ENCODE results near the gene ACVRL1. TPM values are rescaled to one million over a fixed set of nuclear protein-coding genes. Genes with fewer than 3 reads are reported as not detected.

Gene ACVRL1
- total and polyA plus RNA-seq, 9 of the 15 experiments (the other 6 are each of a cell fraction or from before 2014, with no cell fraction given) = 0.07 to 1.4 (median 0.30) TPM

DNA sequence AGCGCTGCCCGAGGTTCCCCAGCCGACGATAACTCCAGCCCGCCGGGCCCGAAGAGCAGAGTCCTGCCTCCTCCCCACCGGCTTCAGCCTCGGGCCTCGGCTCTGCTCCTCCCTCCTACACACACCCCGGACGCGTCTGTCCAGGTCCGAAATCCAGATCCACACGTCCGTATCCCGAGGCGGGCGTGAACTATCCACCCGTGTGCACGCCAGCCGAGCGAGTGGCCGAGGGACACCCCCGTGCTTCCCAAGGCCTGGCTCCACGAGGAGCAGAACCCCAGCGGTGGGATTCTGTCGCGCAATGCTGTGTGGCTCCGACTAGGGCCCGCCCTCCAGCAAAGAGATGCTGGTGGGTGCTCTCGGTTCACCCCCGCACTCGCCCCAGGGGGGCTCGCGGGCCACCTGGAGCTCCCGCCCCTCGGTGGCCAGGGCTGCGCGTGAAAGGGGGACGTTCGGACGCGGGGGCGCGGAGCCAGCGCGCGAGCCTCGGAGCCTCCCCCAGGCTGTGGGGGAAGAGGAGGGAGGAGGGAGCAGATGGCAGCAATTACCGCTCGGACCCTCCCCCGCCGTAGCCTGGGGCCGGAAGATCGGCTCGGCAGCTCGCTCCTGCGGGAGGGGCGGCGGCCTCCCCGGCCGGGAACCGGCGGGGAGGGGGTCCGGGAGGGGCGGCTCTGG lies 38.3 kb upstream of the ACVRL1 start (continued):
- TF ChIP-seq, protein P1, sequence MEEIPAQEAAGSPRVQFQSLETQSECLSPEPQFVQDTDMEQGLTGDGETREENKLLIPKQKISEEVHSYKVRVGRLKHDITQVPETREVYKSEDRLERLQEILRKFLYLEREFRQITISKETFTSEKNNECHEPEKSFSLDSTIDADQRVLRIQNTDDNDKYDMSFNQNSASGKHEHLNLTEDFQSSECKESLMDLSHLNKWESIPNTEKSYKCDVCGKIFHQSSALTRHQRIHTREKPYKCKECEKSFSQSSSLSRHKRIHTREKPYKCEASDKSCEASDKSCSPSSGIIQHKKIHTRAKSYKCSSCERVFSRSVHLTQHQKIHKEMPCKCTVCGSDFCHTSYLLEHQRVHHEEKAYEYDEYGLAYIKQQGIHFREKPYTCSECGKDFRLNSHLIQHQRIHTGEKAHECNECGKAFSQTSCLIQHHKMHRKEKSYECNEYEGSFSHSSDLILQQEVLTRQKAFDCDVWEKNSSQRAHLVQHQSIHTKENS (CRISPR knock-in tag; IDR thresholded peaks at IDR 0.05) = no peak
- TF ChIP-seq ZNF586 (CRISPR knock-in tag; conservative IDR thresholded peaks at IDR 0.05) = no peak
- TF ChIP-seq KAT7 (CRISPR knock-in tag; IDR thresholded peaks at IDR 0.05; ENCODE audit: borderline replicate concordance) = no peak
- TF ChIP-seq HMGN3 (IDR thresholded peaks at IDR 0.05; ENCODE audit: borderline replicate concordance, extremely low read depth, insufficient read length, low read depth, low read length) = no peak
- no peak for TF ChIP-seq SRF (CRISPR knock-in tag; IDR thresholded peaks at IDR 0.05)
- no peak for TF ChIP-seq FOS (IDR thresholded peaks at IDR 0.05; ENCODE audit: extremely low read depth, insufficient read length)
- TF ChIP-seq ZNF830 (CRISPR knock-in tag; IDR thresholded peaks at IDR 0.05) = no peak
- TF ChIP-seq MLX (CRISPR knock-in tag; conservative IDR thresholded peaks at IDR 0.05) = no peak
- no peak for TF ChIP-seq NCOA2 (IDR thresholded peaks at IDR 0.05; ENCODE audit: partially characterized antibody in 2 of 2)
- TF ChIP-seq, protein P2, sequence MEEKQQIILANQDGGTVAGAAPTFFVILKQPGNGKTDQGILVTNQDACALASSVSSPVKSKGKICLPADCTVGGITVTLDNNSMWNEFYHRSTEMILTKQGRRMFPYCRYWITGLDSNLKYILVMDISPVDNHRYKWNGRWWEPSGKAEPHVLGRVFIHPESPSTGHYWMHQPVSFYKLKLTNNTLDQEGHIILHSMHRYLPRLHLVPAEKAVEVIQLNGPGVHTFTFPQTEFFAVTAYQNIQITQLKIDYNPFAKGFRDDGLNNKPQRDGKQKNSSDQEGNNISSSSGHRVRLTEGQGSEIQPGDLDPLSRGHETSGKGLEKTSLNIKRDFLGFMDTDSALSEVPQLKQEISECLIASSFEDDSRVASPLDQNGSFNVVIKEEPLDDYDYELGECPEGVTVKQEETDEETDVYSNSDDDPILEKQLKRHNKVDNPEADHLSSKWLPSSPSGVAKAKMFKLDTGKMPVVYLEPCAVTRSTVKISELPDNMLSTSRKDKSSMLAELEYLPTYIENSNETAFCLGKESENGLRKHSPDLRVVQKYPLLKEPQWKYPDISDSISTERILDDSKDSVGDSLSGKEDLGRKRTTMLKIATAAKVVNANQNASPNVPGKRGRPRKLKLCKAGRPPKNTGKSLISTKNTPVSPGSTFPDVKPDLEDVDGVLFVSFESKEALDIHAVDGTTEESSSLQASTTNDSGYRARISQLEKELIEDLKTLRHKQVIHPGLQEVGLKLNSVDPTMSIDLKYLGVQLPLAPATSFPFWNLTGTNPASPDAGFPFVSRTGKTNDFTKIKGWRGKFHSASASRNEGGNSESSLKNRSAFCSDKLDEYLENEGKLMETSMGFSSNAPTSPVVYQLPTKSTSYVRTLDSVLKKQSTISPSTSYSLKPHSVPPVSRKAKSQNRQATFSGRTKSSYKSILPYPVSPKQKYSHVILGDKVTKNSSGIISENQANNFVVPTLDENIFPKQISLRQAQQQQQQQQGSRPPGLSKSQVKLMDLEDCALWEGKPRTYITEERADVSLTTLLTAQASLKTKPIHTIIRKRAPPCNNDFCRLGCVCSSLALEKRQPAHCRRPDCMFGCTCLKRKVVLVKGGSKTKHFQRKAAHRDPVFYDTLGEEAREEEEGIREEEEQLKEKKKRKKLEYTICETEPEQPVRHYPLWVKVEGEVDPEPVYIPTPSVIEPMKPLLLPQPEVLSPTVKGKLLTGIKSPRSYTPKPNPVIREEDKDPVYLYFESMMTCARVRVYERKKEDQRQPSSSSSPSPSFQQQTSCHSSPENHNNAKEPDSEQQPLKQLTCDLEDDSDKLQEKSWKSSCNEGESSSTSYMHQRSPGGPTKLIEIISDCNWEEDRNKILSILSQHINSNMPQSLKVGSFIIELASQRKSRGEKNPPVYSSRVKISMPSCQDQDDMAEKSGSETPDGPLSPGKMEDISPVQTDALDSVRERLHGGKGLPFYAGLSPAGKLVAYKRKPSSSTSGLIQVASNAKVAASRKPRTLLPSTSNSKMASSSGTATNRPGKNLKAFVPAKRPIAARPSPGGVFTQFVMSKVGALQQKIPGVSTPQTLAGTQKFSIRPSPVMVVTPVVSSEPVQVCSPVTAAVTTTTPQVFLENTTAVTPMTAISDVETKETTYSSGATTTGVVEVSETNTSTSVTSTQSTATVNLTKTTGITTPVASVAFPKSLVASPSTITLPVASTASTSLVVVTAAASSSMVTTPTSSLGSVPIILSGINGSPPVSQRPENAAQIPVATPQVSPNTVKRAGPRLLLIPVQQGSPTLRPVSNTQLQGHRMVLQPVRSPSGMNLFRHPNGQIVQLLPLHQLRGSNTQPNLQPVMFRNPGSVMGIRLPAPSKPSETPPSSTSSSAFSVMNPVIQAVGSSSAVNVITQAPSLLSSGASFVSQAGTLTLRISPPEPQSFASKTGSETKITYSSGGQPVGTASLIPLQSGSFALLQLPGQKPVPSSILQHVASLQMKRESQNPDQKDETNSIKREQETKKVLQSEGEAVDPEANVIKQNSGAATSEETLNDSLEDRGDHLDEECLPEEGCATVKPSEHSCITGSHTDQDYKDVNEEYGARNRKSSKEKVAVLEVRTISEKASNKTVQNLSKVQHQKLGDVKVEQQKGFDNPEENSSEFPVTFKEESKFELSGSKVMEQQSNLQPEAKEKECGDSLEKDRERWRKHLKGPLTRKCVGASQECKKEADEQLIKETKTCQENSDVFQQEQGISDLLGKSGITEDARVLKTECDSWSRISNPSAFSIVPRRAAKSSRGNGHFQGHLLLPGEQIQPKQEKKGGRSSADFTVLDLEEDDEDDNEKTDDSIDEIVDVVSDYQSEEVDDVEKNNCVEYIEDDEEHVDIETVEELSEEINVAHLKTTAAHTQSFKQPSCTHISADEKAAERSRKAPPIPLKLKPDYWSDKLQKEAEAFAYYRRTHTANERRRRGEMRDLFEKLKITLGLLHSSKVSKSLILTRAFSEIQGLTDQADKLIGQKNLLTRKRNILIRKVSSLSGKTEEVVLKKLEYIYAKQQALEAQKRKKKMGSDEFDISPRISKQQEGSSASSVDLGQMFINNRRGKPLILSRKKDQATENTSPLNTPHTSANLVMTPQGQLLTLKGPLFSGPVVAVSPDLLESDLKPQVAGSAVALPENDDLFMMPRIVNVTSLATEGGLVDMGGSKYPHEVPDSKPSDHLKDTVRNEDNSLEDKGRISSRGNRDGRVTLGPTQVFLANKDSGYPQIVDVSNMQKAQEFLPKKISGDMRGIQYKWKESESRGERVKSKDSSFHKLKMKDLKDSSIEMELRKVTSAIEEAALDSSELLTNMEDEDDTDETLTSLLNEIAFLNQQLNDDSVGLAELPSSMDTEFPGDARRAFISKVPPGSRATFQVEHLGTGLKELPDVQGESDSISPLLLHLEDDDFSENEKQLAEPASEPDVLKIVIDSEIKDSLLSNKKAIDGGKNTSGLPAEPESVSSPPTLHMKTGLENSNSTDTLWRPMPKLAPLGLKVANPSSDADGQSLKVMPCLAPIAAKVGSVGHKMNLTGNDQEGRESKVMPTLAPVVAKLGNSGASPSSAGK (IDR thresholded peaks at IDR 0.05) = 0 out of 2 replicates have a peak, but pooled peaks have one; percentile 32
- no peak for TF ChIP-seq ZNF668 (CRISPR knock-in tag; IDR thresholded peaks at IDR 0.05)
- peak; percentile 39 to 55; a peak in 2 of 4 replicates for TF ChIP-seq MAZ (CRISPR knock-in tag; conservative IDR thresholded peaks at IDR 0.05 in 1 of 2, IDR thresholded peaks at IDR 0.05 in 1 of 2)
- 0 out of 2 replicates have a peak, but pooled peaks have one; percentile 17 for TF ChIP-seq CBFA2T2 (conservative IDR thresholded peaks at IDR 0.05)
- no peak for TF ChIP-seq TARDBP (IDR thresholded peaks at IDR 0.05)
